Dendritic cell treated with granulocyte-macrophage colony-stimulating factor and Interleukin-4, amounts not matched to agents 40 ng/mL and 50 ng/mL, for 4 days (primary cell): ENCODE data around the gene SRCAP.

ENCODE experiments used
- H3K27ac Mint-ChIP-seq: one replicate; pipeline ENCODE4 v1.8.0; 2022; ENCODE audit warnings: mild to moderate bottlenecking, mixed read lengths
- H3K27me3 Mint-ChIP-seq: one replicate; pipeline ENCODE4 v1.8.0; 2022; ENCODE audit warnings: mild to moderate bottlenecking, mixed read lengths
- H3K36me3 Mint-ChIP-seq: one replicate; pipeline ENCODE4 v1.8.0; 2022; ENCODE audit warnings: low read depth, mixed read lengths
- H3K4me1 Mint-ChIP-seq: one replicate; pipeline ENCODE4 v1.8.0; 2022; ENCODE audit warnings: low read depth, mixed read lengths
- H3K4me3 Mint-ChIP-seq: one replicate; pipeline ENCODE4 v1.8.0; 2022; ENCODE audit warnings: mild to moderate bottlenecking, moderate library complexity, mixed read lengths
- H3K9me3 Mint-ChIP-seq: one replicate; pipeline ENCODE4 v1.8.0; 2022; ENCODE audit warnings: mixed read lengths
- intact Hi-C: fragments of 100-400 bp; cut with micrococcal nuclease; formaldehyde crosslinking; loops from one replicate; pipeline ENCODE4 v1.15.0; 2022

SRCAP gene

DNA sequence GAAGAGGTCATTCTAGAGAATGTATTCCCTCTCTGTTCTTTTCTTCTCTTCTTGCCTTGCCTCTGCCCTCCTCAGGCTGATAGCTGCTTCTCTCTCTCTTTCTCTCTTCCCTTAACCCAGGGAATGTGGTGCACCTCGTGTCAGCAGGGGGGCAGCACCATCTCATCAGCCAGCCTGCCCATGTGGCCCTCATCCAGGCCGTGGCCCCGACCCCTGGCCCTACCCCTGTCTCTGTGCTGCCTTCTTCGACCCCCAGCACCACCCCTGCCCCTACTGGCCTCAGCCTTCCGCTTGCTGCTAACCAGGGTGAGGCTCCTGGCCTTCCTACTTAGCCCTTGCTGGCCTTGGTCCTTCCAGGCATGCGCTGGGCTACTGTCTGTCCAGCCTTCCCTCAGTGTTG, 23.5 kb downstream of the SRCAP start:
- no peak overlapping the region for H3K4me3 Mint-ChIP-seq
- intact Hi-C loops = no loop called here
- H3K27ac Mint-ChIP-seq = peak overlapping the region; percentile 96
- H3K27me3 Mint-ChIP-seq = no peaks in the 10 kb centered on the region
- peaks cover 89% of the 10 kb centered on the region for H3K36me3 Mint-ChIP-seq
- peaks cover 70% of the 10 kb centered on the region for H3K4me1 Mint-ChIP-seq
- no peaks in the 10 kb centered on the region for H3K9me3 Mint-ChIP-seq

DNA sequence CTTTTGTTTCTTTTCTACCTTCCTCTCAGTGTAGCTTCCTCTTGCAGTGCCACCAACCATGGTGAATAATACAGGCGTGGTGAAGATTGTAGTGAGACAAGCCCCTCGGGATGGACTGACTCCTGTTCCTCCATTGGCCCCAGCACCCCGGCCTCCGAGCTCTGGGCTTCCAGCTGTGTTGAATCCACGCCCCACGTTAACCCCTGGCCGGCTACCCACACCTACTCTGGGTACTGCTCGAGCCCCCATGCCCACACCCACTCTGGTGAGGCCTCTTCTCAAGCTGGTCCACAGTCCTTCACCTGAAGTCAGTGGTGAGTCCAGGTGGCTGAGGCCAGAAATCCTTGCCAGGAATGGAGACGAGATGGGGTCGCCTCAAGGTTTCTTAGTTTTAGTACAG, 23.9 kb downstream of the SRCAP start:
- intact Hi-C loops = no loop called here
- Mint-ChIP-seq H3K9me3 (no peaks in the 10 kb centered on the region), H3K4me1 (peaks cover 75% of the 10 kb centered on the region), H3K4me3 (no peak overlapping the region), H3K36me3 (peaks cover 89% of the 10 kb centered on the region), H3K27me3 (no peaks in the 10 kb centered on the region), H3K27ac (peak overlapping the region; percentile 96)

DNA sequence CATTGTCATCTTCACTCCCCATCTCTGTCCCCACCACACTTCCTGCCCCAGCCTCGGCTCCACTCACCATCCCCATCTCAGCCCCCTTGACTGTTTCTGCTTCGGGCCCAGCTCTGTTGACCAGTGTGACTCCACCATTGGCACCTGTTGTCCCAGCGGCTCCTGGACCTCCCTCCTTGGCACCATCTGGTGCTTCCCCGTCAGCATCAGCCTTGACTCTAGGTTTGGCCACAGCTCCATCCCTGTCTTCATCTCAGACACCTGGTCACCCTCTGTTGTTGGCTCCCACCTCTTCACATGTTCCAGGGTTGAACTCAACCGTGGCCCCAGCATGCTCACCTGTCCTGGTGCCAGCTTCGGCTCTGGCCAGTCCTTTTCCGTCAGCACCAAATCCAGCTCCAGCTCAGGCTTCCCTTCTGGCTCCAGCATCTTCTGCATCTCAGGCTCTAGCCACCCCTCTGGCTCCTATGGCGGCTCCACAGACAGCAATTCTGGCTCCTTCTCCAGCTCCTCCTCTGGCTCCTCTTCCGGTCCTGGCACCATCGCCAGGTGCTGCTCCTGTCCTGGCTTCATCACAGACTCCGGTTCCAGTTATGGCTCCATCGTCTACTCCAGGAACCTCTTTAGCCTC, 24.9 kb downstream of the SRCAP start:
- H3K4me1 Mint-ChIP-seq = peaks cover 82% of the 10 kb centered on the region
- H3K4me3 Mint-ChIP-seq = peak overlapping the region; percentile 60
- no peaks in the 10 kb centered on the region for H3K9me3 Mint-ChIP-seq
- intact Hi-C loops = no loop called here
- no peaks in the 10 kb centered on the region for H3K27me3 Mint-ChIP-seq
- H3K27ac Mint-ChIP-seq = peak overlapping the region; percentile 96
- H3K36me3 Mint-ChIP-seq = peaks cover 88% of the 10 kb centered on the region

DNA sequence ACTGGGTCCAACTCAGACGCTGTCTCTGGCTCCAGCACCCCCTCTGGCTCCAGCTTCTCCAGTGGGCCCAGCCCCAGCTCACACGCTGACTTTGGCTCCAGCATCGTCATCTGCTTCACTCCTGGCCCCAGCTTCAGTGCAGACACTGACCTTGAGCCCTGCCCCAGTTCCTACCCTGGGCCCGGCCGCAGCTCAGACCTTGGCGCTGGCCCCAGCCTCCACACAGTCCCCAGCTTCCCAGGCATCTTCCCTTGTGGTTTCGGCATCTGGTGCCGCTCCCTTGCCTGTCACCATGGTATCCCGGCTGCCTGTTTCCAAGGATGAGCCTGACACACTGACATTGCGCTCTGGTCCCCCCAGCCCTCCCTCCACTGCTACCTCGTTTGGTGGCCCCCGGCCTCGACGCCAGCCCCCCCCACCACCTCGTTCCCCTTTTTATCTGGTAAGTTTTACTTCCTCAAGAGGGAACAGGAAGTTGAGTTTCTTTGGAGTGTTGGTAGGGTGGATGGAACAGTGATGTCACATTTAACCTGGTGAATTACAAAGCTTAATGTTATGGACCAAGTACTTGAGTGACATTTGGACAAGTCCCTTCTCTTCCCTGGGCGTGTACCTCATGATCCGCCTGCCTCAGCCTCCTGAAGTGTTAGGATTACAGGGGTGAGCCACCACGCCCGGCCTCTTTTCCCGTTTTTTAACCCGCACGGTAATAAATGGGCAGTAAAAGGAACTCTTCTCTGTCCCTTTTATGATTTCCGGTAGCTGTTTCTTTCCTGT, 25.9 kb downstream of the SRCAP start:
- intact Hi-C loops = loop anchor here (1.0 kb wide), 1 partner anchor 10 kb away; no protein-coding TSS in a partner anchor
- Mint-ChIP-seq H3K4me3 (peak overlapping the region; percentile 60), H3K4me1 (peaks cover 91% of the 10 kb centered on the region), H3K27ac (peak overlapping the region; percentile 96), H3K27me3 (no peaks in the 10 kb centered on the region), H3K9me3 (no peaks in the 10 kb centered on the region), H3K36me3 (peaks cover 88% of the 10 kb centered on the region)

DNA sequence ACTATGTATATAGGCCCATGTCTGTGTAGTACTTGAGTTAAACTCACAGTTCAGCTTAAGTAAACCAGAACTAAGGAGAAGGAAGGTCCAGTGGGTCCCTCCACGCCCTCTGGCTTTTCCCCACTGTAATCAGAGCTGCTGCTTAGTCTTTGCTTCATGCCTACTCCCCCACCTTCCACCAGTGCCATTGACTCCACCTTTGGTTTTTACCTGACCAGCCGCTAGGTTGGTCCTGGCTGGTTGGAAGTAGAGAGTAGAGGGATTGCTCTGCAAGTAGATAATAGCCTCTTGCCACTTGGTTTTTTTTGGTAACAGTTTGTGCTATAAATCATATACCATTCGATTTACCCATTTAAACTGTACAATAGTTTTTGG, 26.4 kb downstream of the SRCAP start:
- H3K27me3 Mint-ChIP-seq = no peaks in the 10 kb centered on the region
- peaks cover 88% of the 10 kb centered on the region for H3K36me3 Mint-ChIP-seq
- no peaks in the 10 kb centered on the region for H3K9me3 Mint-ChIP-seq
- intact Hi-C loops = loop anchor here (1.0 kb wide), 1 partner anchor 10 kb away; no protein-coding TSS in a partner anchor
- H3K27ac Mint-ChIP-seq = peak overlapping the region; percentile 96
- peak overlapping the region; percentile 48 for H3K4me3 Mint-ChIP-seq
- H3K4me1 Mint-ChIP-seq = peaks cover 86% of the 10 kb centered on the region

DNA sequence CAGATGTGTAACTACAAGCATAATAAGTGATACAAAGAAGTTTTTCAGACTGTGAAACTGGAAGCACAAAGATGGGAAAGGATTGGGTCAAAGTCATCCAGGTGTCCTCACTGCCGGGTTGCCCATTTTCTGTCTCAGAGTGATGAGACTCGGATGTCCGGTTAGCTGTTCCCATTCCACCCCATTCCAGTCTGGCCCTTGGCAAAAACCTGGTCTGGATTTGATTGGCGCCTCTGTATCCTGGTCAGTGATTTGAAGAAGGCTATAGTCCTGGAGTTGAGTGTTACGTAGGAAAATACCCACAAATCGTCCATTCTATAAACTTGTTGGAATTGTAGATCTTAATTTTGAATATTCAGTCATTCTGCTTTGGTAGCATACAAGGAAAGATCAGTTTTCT, 29.4 kb downstream of the SRCAP start:
- H3K4me3 Mint-ChIP-seq = no peak overlapping the region

DNA sequence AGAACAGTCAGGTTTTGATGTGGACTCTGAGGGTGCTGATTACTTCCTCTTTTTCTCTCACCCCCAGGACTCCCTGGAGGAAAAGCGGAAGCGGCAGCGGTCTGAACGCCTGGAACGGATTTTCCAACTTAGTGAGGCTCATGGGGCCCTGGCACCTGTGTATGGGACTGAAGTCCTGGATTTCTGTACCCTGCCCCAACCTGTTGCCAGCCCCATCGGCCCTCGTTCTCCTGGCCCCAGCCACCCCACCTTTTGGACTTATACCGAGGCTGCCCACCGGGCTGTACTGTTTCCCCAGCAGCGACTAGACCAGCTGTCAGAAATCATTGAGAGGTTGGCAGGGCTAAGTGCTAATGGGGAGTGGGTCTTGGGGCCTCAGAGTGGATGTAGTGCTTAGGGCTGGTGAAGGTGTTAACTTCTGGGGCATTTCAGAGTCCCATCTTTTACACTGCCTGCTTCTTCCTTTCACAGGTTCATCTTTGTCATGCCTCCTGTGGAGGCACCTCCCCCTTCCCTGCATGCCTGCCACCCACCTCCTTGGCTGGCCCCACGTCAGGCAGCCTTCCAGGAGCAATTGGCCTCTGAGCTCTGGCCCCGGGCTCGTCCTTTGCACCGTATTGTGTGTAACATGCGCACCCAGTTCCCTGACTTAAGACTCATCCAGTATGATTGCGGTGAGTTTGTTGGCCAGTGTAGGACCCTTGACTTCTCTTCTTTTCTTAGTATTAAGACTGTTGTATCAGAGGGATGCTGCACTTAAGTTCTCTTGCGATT, 30.1 kb downstream of the SRCAP start:
- H3K36me3 Mint-ChIP-seq = peaks cover 88% of the 10 kb centered on the region
- no peaks in the 10 kb centered on the region for H3K27me3 Mint-ChIP-seq
- H3K4me3 Mint-ChIP-seq = no peak overlapping the region
- H3K9me3 Mint-ChIP-seq = no peaks in the 10 kb centered on the region
- intact Hi-C loops = no loop called here
- H3K4me1 Mint-ChIP-seq = peaks cover 49% of the 10 kb centered on the region
- H3K27ac Mint-ChIP-seq = peak overlapping the region; percentile 70

More for the DNA sequence above, 29.4 kb downstream of the SRCAP start:
- H3K27ac Mint-ChIP-seq = peak overlapping the region; percentile 70
- H3K9me3 Mint-ChIP-seq = no peaks in the 10 kb centered on the region
- peaks cover 57% of the 10 kb centered on the region for H3K4me1 Mint-ChIP-seq
- no peaks in the 10 kb centered on the region for H3K27me3 Mint-ChIP-seq
- intact Hi-C loops = no loop called here
- peaks cover 88% of the 10 kb centered on the region for H3K36me3 Mint-ChIP-seq

DNA sequence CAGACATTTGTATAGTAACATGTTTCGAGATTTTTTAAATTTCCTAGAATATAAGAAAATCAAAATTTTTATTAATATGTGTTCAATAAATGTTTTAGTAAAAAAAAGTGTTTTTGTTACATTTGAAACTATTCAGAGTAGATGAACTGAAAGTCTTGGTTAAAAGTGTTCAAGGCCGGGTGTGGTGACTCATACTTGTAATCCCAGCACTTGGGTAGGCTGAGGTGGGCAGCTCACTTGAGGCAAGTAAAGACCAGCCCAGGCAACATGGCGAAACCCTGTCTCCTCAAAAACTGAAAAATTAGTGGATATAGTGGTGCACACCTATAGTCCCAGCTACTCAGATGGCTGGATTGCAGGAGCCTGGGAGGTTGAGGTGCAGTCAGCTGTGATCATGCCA, 32.4 kb downstream of the SRCAP start:
- no peak overlapping the region for H3K4me3 Mint-ChIP-seq
- H3K36me3 Mint-ChIP-seq = peaks cover 96% of the 10 kb centered on the region
- no peak overlapping the region for H3K27ac Mint-ChIP-seq
- intact Hi-C loops = no loop called here
- H3K9me3 Mint-ChIP-seq = no peaks in the 10 kb centered on the region
- no peaks in the 10 kb centered on the region for H3K27me3 Mint-ChIP-seq
- H3K4me1 Mint-ChIP-seq = peaks cover 27% of the 10 kb centered on the region

DNA sequence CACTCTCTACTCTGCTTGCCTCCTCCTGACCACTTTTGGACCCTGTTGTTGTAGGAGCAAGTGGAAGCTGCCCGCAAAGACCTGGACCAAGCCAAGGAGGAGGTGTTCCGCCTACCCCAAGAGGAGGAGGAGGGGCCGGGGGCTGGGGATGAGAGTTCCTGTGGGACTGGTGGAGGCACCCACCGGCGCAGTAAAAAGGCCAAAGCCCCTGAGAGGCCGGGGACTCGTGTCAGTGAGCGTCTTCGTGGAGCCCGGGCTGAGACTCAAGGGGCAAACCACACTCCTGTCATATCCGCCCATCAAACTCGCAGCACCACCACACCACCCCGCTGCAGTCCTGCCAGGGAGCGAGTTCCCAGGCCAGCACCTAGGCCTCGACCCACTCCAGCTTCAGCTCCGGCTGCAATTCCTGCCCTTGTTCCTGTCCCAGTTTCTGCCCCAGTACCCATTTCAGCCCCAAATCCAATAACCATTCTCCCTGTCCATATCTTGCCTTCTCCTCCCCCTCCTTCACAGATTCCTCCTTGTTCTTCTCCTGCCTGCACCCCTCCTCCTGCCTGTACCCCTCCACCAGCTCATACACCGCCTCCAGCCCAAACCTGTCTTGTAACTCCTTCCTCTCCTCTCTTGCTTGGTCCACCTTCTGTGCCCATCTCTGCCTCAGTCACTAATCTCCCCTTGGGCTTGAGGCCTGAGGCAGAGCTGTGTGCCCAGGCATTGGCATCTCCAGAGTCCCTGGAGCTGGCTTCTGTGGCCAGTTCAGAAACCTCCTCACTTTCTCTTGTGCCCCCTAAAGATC, 38.2 kb downstream of the SRCAP start:
- H3K4me3 Mint-ChIP-seq = no peak overlapping the region

DNA sequence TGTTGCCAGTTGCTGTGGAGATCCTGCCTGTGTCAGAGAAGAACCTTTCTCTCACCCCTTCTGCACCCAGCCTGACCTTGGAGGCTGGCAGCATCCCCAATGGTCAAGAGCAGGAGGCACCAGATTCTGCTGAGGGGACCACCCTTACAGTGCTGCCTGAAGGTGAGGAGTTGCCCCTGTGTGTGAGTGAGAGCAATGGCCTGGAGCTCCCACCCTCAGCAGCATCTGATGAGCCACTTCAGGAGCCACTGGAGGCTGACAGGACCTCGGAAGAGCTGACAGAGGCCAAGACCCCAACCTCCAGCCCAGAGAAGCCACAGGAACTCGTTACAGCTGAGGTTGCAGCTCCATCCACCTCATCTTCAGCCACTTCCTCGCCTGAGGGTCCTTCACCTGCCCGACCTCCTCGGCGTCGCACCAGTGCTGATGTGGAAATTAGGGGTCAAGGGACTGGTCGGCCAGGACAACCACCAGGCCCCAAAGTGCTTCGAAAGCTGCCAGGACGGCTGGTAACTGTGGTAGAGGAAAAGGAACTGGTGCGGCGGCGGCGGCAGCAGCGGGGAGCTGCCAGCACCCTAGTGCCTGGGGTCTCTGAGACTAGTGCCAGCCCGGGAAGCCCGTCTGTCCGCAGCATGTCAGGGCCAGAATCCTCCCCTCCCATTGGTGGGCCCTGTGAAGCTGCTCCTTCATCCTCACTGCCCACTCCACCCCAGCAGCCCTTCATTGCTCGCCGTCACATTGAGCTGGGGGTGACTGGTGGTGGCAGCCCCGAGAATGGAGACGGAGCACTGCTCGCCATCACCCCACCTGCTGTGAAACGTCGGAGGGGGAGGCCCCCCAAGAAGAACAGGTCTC, 39.0 kb downstream of the SRCAP start:
- H3K27me3 Mint-ChIP-seq = no peaks in the 10 kb centered on the region
- no peaks in the 10 kb centered on the region for H3K9me3 Mint-ChIP-seq
- H3K27ac Mint-ChIP-seq = peak overlapping the region; percentile 1
- peaks cover 100% of the 10 kb centered on the region for H3K36me3 Mint-ChIP-seq
- no peak overlapping the region for H3K4me3 Mint-ChIP-seq
- H3K4me1 Mint-ChIP-seq = peaks cover 18% of the 10 kb centered on the region
- intact Hi-C loops = no loop called here

More for the DNA sequence above, 38.2 kb downstream of the SRCAP start:
- Mint-ChIP-seq H3K36me3 (peaks cover 100% of the 10 kb centered on the region), H3K27ac (peak overlapping the region; percentile 1), H3K27me3 (no peaks in the 10 kb centered on the region), H3K4me1 (peaks cover 18% of the 10 kb centered on the region), H3K9me3 (no peaks in the 10 kb centered on the region)
- intact Hi-C loops = no loop called here

DNA sequence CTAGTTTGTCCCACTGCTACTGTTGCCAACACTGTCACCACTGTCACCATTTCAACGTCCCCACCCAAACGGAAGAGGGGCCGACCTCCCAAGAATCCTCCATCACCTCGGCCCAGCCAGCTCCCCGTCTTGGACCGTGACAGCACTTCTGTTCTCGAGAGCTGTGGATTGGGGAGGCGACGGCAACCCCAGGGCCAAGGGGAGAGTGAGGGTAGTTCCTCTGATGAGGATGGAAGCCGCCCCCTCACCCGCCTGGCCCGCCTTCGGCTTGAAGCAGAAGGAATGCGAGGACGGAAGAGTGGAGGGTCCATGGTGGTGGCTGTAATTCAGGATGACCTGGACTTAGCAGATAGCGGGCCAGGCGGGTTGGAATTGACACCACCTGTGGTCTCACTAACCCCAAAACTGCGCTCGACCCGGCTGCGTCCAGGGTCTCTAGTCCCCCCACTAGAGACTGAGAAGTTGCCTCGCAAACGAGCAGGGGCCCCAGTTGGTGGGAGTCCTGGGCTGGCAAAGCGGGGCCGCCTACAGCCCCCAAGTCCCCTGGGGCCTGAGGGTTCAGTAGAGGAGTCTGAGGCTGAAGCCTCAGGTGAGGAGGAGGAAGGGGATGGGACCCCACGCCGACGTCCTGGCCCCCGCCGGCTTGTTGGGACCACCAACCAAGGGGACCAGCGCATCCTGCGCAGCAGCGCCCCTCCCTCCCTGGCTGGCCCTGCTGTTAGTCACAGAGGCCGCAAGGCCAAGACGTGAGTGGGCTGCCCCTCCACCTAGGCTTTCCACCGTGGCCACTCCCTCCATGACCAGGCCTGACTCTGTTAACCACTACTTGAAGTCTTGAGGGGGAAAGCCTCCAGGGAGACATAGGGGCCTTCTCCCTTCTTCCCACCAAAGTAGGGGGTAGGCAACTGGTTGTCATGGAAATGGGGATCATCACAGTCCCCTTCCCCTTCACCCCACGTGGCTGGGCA, 40.3 kb downstream of the SRCAP start:
- intact Hi-C loops = no loop called here
- no peak overlapping the region for H3K4me3 Mint-ChIP-seq
- peaks cover 100% of the 10 kb centered on the region for H3K36me3 Mint-ChIP-seq
- H3K27me3 Mint-ChIP-seq = no peaks in the 10 kb centered on the region
- no peak overlapping the region for H3K27ac Mint-ChIP-seq
- peaks cover 18% of the 10 kb centered on the region for H3K4me1 Mint-ChIP-seq
- H3K9me3 Mint-ChIP-seq = no peaks in the 10 kb centered on the region
